ENCODE measurements around the gene RPS3A.

GRCh38 chr4:151103758-151104157 lies 4.3 kb downstream of the RPS3A start:
- TF ChIP-seq EZH2phosphoT487 (IDR thresholded peaks at IDR 0.05; ENCODE audit: insufficient read depth, low read depth): no peak
- TF ChIP-seq EZH2 (IDR thresholded peaks at IDR 0.05; ENCODE audit: insufficient read depth, poor library complexity, severe bottlenecking): no peak
